Stimulated activated CD4-positive, alpha-beta T cell treated with anti-CD3 and anti-CD28 coated beads, TNF-alpha, amount 100 ng/mL, for 1 hour (primary cell): ENCODE results near the gene JAKMIP2.

Experiments used
- DNase-seq, 3 donors: peaks; one replicate each; pipeline ENCODE4 v3.0.0-alpha.2; 2020; ENCODE audit warnings: low read depth in 3 of 3, low spot score in 1 of 3

JAKMIP2 gene

DNA sequence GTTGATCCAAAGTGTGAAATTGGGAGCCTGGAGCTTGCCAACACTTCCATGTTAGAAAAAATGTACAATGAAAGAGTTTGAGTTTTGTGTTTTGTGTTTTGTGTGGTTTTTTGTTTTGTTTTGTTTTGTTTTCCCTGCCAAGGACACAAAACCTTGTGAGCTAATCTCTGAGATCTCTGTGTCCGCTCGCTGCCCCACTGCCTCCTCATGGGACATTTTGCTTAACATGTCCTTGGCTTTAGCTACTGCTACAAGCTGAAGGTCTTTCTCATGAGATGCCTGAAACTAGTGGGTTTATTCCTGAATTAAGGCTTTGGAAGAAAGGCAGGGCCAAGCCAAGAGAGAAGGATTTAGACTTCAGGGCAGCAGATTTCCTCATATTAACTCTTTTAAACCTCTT, 7.3 kb upstream of the JAKMIP2 start:
- DNase-seq: no peak

DNA sequence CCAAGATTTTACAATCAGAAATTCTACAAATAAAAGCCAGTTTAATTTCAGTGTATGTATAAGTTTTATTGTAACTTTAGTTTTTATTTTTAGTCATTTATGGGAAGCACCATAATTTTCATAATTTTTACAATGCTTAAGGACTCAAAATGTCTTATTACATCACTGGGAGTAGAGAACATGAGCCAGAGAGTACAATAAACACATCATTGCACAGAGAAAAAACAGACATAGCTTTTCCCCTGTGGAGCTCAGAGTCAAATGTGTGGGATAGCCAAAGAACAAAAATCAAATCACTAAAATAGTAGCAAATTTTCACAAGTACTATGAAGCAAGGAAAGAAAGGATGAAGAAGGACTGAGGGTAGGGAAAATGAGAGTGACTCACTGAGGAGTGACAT, 5.5 kb upstream of the JAKMIP2 start:
- no peak for DNase-seq

DNA sequence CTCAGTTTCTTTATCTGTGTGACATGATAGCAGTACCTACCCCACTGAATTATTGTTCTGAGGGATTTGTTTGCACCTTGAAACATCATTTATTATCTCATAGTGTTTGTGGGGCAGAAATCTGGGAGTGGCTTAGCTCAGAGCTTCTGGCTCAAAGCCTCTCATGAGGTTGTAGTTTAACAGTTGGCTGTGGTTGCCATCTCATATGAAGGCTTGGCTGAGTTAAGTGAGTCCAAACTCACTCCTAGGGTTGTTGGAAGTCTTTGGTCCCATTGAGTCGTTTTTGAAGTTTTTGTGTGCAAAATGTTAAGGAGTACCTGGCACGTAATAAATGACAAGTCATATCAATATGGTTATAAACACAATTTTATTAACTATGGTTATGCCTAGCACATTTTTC, 3.6 kb upstream of the JAKMIP2 start:
- no peak for DNase-seq

DNA sequence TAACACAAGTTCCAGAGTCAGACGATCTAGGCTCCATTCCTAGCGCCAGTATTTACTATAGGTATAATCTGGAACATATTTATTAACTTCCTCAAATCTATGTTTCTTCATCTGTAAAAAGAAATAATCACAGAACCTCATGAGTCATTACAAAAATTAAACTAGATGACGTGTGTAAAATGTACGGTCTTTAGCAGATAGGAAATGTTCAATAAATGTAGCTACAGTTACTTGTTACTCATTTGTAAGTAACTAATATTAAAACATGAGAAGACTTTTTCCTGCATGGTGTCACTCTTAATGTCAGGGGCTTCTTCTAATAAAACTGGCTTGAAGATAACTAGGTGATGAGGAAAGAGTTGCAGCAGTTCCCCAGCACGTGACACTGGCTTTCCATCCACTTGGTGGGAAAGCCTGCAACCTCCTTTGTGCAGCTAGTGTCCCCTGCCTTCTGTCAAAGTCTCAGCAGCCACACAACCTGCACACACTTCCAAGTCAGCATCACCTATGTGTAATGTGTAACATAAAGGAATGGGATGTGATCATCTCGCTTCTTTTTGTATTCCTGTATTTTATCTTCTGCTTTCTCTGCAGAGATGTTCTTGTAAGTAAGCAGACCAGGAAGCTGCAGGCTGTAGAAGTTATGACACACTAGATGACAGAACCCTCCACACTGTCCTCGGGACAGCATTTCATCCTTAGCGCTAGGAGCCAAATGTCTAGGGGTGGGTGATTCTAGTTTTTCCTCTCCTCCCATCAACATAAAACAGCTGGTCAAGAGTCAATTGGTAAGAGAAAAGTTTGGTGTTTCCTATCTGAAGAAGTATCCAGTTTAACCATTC, 1.8 kb upstream of the JAKMIP2 start:
- no peak for DNase-seq

DNA sequence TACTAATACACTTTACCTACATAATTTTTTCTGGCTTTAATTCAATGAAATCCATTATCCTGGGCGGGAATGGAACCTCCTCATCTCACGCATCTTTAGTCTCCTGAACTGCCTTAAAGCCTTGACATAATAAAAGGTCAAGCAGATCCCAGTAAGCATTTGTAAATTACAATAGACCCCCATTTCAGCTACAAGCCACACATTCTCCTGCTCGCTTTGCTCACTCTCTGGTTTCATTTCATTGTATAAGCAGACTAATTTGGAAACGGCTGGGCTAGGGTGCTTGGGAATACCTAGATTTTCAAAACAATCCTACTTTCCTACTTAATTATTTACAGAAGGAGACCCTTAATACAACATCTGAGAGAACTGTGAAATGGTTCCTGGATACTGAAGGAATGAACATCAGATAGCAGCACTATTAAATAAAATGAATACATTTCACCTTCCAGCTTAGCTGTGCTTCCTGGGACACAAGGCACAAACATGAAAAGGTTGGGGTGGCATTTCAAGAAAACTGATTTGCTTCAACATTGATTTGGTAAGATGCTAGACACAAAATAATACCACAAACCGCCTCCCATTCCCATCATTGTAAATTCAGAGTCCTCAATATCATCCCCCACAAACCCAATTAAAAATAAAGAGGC, 1.5 kb downstream of the JAKMIP2 start:
- no peak for DNase-seq

DNA sequence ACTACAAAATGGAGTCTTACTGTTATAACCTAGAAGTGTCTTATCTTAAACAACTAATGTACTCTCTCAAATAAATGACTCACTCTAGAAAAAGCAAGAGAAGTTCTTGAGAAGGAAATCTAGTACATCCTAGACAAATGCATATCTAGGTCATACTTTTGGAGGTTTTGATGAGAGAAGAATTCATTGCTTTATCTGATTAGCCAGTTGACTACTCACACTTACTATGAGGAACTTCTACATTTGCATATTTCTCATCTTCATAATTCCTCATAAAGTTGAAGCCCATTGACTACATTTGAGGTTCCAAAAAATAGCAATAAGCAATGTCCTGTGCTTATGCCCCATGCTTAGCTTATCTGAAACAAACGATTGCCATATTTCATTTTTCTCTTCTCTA, 2.8 kb downstream of the JAKMIP2 start:
- no peak for DNase-seq

DNA sequence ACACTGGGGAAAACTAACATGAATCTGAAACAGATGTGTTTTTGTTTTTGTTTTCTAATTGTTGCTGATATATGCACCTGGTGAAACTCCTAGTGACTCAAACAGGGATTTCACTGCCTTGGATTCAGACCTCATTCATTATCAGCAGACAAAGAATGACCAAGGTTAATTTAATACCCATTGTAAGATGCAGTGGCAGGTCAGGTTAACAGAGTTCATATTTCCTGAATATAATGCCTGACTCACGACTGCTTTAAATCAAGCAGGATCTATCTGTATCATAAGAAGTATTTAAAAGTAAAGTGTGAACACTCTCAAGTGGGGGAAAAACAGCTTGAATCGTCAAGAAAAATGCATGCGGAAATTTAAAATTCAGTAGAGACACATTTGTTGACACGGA, 5.5 kb downstream of the JAKMIP2 start:
- no peak for DNase-seq

DNA sequence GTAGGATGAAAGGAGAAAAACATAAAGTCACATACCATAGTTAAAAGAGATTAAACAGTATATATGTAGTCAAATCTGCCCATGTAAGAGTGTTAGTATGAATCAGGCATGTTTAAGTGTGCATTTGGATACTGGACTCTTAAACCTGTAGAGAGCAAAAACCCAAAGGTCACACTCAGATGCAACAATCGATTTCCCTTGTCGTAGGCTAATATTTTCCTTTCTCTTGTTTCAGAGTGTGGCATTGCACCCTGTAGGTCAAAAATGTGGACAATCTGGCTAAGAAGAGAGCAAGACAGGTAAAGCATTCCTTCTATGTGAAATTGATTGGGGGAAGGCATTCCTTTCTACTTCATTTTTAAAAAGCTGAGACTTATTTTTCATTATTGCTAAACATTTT, 8.9 kb downstream of the JAKMIP2 start:
- DNase-seq: no peak

DNA sequence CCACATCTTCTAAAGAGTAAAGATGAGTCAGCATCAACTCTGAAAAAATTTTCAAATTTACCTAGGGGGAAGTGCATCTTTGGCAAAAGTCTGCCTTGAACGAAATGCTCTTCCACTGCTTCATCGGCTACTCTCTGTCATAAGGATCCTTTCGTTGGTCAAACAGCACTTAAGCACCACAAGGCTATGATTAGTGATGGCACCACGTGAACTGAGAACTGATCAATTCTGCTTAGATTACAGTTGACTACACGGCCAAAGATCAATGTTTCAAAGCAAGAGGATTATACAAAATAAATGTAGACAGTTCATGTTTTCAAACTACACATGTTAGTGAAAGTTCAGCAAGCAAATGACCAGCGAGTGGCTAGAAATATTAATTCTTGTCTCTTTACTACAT, 9.4 kb downstream of the JAKMIP2 start:
- DNase-seq: no peak

DNA sequence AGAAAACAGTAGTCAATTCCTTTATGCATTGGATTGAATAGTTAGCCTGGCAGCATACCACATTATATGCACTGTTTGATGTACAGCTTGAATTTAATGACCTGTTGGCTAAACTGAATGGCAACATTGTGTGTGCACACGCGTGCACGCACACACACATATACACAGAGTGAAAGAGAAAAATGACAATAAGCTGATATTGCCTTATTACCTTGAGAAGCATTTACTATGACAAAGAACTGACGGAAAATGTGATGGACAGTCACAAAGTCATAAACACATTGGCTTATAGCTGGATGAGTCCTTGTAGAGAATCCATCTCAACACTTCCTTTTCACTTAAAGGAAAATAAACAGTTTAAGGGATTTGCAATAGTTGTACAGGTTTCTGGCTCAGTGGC, 15.5 kb downstream of the JAKMIP2 start:
- no peak for DNase-seq

DNA sequence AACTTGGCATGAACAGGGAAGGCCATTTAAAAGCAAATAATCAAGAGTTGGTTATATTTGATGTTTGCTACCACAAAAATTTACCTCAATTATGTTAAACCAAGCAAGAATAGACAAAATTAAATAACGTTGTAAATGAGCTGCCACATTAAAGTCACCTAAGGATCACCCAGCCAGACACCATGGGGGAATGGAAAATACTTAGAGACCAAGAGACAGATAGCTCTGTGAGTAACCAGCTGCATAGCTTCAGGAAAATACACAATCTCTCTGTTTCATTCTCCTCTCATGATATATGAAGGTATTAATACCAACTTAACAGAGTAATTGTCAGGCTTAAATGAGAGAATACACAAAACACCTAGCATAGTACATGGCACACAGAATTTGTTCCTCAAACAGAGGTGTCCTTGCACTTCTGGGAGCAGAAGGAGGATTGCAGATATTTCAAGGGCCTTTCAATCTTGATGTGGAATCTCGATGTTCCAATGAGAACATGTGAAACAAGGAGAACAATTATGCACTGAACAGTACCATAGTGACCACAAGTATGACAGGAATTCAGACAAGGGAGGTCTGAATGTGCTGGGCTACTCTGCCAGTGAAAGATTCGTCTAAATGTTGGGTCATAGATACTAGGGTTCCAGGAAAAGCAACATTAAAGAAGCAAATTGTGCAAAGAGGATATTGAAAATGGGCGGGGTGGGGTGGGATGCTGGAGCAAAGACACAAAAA, 18.6 kb downstream of the JAKMIP2 start:
- no peak for DNase-seq

DNA sequence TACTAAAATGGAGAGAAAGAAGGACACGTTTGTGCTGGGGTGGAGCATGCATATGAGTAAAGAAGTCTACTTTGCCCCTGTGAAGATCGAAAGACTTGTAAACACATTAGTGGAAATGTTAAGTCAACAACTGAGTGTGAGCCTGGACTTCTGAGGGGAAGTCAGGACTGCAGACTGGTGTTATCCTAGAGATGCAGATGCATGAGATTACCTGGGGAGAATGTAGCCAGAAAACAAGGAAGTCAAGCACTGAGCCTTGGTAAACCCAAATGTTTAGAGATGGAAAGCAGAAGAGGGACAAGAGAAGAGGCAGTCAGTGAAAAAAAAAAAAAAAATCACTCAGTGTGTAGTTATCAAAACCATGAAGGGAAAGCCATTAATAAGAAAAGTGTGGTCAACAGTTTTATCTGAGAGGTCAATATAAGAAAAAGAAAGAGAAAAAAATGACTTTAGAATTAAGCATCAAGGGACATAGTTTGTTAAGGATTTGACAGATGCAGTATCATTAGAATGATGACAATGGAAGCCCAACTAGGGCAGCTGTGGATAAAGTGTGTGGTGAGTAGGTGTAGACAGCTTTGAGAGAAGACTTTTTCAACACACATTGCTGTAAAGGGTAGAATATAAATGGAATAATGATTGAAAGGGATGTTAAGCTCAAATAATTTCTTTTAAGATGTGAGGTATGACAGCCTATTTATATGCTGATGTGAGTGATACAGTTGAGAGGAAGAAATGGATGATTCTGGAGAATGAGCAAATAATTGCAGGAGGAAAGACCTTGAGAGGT, 22.2 kb downstream of the JAKMIP2 start:
- DNase-seq: no peak

DNA sequence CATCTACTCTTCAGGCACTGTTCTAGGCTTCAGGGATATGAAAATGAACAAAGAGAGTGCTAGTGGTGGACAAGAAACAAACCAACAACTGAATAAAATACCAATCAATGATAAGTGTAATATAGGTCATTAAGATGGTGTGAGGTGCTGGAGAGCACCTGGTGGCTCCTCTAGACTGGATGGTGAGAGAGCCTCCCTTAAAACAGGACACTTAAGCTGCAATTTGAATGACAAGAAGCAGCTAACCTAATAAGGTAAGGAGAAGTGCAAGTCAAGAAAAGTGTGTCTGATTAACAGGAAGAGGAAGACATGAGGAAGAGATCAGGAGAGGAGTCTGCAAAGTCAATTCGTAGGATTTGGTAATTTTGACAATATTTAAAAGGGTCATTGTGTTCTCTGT, 23.1 kb downstream of the JAKMIP2 start:
- DNase-seq: no peak

DNA sequence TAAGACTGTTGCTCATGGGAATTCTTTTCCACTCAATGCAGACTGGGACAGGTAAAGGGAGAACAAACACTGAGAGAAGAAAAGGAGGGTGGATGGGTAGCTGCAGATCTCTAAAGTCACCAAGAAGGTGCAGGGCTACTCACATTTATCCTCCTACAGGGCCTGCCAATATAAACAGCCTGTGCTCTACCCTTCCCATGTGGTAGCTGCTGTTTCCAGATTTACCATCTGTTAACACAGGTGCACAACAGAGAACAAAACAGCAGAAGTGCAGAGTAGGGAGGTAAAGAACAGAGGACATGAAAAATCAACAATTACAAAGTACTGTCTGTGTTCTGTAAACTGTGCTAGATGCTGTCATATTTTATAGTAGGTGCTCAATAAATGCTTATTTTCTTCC, 26.0 kb downstream of the JAKMIP2 start:
- no peak for DNase-seq

DNA sequence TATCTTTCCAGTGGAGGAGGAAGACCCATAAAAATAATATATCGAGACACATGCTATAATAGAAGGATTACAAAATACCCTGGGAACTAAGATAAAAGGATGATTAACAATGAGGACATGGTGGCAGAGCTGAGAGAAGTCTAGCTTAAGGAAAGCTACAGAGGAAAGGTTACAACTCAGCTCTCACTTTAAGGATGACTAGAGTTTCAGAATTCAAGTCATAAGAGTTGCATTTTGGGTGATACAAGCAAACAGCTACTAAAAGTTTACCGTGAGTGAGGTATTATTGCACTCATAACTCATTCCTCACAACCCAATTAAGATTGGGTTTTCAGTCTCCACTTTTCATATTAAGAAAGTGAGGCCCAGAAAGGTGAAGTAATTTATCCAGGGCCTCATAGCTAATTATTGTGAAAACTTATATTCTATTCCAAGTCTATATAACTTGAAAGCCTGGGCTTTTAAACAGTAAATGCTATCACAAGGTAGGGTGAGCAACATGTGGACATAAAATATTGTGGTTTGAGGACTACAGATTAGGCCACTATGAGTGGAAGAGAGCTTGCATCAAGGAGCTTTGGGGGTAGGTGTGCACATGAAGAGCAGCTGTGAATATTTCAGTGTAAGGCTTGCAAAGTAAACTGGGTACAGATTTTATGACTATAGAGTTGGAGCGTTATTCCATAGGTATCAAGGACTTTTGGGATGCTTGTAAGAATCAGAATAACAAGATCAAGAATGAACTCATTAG, 28.0 kb downstream of the JAKMIP2 start:
- DNase-seq: no peak

DNA sequence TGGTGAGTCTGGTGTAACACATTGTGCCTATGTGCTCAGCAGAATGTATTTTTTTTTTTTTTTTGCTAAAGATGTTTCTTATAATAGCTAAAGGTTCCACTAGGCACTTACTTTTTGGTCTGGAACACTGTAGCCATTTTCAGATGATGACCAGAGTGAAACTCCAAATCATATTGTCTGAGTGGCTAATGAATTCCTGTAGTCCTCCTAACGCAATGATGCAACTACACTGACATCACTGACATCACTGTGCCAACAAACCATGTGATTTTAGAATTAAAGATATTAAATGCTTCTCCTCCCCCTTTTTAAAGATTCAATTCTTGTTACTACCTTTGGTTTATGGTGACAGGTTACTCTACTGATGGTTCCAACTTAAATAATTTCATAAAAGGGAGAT, 28.8 kb downstream of the JAKMIP2 start:
- no peak for DNase-seq

DNA sequence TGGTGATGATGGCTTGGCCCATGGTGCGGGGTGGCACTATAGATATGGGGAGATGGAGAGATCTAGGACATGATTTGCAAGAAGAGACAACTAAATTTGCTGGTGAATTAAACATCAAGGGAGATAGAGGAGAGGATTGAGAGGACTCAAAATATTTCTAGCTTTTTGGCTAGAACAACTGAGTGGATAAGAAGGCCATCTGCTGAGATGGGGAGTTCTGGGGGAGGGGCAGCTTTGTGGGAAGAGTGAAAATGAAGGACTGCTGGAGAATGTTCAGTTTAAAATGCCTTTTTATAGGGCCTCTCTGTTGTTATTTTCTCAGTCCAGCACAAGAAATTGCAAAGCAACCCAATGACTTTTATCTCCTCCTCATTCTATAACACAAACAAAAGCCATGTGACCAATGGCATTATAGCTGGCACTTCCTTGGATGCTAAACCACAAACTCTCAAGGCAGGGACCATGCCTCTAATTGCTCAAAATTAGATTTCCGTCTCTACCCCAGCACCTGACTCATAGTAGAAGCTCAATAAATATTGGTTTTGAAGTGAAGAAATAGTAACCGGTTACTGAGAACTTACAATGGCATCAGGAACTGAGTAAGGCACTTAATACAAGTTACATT, 29.8 kb downstream of the JAKMIP2 start:
- DNase-seq: no peak

DNA sequence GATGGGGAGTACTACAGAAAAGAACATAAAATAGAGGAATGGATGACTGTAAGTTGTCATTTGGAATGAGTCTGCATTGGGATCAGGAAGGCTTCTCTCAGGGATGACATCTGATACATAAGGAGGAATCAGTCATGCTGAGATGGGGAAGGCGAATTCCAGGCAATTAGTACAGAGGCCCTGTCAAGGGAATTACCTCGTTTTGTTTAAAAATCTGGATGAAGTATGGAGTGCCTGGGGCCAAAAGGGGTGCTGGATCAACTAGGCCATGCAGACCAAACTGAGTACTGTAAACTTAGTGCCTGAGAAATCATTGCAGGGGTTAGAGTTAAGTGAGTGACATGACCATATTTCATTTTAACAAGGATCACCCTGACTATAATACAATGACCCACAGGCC, 30.5 kb downstream of the JAKMIP2 start:
- no peak for DNase-seq

DNA sequence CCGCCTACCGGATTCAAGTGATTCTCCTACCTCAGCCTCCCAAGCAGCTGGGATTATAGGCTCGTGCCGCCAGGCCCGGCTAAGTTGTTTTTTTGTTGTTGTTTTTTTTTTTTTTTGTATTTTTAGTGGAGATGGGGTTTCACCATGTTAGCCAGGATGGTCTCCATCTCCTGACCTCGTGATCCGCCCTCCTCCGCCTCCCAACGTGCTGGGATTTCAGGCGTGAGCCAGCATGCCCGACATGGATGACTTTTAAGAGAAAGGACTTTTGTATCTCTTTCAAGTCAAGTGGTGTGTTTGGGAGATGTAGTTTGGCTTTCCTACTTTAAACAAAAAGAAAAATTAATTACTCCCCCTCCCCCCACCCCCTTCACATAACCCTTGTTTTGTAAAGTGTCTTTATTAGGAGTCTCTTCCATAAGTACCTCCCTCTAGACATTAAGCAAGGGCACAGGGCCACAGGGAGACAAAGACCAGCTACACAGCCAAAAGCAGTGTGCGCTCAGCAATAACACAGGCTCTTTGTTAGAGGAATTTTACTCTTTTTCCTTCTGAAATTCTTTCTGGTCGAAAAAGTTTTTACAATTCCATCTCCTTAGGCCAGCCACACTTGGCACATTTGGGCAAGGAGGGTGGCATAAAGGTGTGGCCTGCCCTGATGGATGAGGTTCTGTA, 31.2 kb downstream of the JAKMIP2 start:
- DNase-seq: no peak

DNA sequence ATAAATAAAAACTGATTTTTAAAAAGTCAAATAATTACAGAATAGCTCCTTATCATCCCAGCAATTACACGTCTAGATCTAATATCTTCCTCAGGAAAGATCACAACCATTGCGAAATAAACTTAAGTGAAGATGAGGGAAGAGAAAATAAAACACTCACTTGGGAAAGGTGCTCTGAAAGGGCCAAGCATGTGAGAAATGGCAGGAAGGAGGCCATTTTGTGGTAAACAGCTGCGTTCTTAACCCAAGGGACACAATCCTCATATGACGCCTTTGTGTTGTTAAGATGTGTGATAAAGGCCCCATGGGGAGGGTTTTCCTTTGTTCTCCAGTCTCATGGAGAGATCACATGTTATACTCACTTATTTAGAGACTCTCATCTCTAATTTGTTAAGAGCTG, 32.5 kb downstream of the JAKMIP2 start:
- DNase-seq: no peak
